Thyroid gland (tissue), 4 donors: ENCODE measurements around the gene FOXP2. TPM values are rescaled to one million over a fixed set of nuclear protein-coding genes. Genes with fewer than 3 reads are reported as not detected.

Source experiments
- DNase-seq, 2 donors: peaks; one replicate each; pipeline ENCODE4 v3.0.0-alpha.2; 2019
- H3K27ac ChIP-seq, 3 donors: fragments of 200-600 bp; sonication (generic); 1 replicate in 2 of 3; 2 replicates in 1 of 3; pipeline ENCODE4 v1.5.1; 2016 to 2019; ENCODE audit warnings: mild to moderate bottlenecking in 1 of 3, moderate library complexity in 1 of 3
- H3K27me3 ChIP-seq: fragments of 200-600 bp; sonication (generic); one replicate; pipeline ENCODE4 v1.5.1; 2019
- H3K36me3 ChIP-seq, 2 donors: fragments of 200-600 bp; sonication (generic); one replicate each; pipeline ENCODE4 v1.5.1; 2016 to 2019
- H3K4me1 ChIP-seq, 2 donors: fragments of 200-600 bp; sonication (generic); one replicate each; pipeline ENCODE4 v1.5.1; 2017 to 2019
- H3K4me3 ChIP-seq, 3 donors: fragments of 200-600 bp; sonication (generic); replicated peaks in 1 of 3; 1 replicate in 2 of 3; 2 replicates in 1 of 3; pipeline ENCODE4 v1.5.1; 2016; ENCODE audit warnings: mild to moderate bottlenecking in 1 of 3
- H3K9me3 ChIP-seq: fragments of 200-600 bp; sonication (generic); one replicate; pipeline ENCODE4 v1.5.1; 2017
- CTCF ChIP-seq, 6 experiments: fragments of 200-600 bp in 3 of 6; fragments of 450-650 bp in 3 of 6; sonication (generic) in 3 of 6; IDR thresholded peaks; one replicate each; pipeline ENCODE4 v1.5.1; 2016 to 2019; ENCODE audit warnings: antibody characterized with exemption in 6 of 6, mild to moderate bottlenecking in 2 of 6, inconsistent platforms in 1 of 6, moderate library complexity in 1 of 6
- POLR2A ChIP-seq, 2 donors: fragments of 450-650 bp; IDR thresholded peaks; one replicate each; pipeline ENCODE4 v1.6.1; 2017; ENCODE audit warnings: antibody characterized with exemption in 2 of 2, mild to moderate bottlenecking in 2 of 2, moderate library complexity in 1 of 2
- WGBS, 2 donors: methylation state at CpG; one replicate each; pipeline ENCODE4 v1.1.5; 2017; 5-methylcytosine and 5-hydroxymethylcytosine counted together
- intact Hi-C: fragments of 100-400 bp; cut with DNase I; formaldehyde crosslinking; loops from one replicate; pipeline ENCODE4 v1.15.1; 2023
- total RNA-seq, 4 donors: library from RNA; depleted of rRNA; stranded (reverse); fragments of >200 nt; gene quantifications; one replicate each; pipeline ENCODE4 v1.2.3, GENCODE V29; 2016

The FOXP2 gene
- total RNA-seq: 10 to 100 TPM; 24.7 to 46.5 (median 28.0) TPM

DNA sequence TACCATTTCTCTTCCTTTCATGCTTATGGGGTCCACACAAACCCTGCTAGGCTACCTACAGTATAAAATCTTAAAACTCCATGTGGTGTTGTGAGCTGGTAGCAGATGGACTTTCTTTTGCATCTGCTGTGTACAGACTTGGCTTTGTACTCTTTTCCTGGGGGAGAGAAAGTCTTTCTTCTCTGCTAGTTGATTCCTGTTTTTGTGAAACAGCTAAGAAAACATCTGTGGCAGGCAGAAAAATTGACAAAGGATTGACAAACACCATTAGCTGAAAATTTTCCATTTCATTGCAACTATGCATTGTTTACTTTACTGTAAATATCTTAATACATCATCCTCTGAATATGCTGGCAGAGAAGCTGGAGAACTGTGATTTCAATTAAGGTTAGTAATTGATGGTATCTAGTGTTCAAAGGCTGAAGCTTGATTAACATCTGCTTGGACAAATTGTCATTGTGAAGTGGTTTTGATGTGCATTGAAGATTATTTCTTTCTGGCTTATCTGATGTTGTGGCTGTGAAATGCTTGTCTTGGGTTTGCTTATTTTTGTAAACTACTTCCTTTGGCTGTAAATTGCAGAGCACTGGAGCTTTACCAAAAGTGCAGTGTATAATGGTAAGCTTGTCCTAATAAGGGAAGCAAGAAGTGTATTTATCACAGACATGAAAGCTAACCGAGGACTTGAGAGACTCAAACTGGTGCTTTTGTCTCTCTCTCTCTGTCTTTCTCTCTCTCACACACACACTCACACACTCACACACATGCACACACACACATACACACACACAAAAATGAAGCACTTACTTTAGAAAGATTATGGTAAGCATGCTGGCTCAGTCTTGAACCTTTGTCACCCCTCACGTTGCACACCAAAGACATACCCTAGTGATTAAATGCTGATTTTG, at the start of gene FOXP2:
TSS of gene FOXP2 (plus strand) at position 660 of the 908 bp plus-strand sequence. CDS start 11,697 bp downstream, outside the sequence.
- TF ChIP-seq CTCF (IDR thresholded peaks at IDR 0.05): no peak
- TF ChIP-seq POLR2A (IDR thresholded peaks at IDR 0.05): peak in 1 of 2 donors; percentile 8
- DNase-seq: peak in 1 of 2 donors; percentile 12
- intact Hi-C loops: no loop called here
- peaks cover 11 to 31% of the 10 kb centered on the region in 2 donors for H3K4me1 ChIP-seq
- H3K9me3 ChIP-seq: no peaks in the 10 kb centered on the region
- H3K27me3 ChIP-seq: no peaks in the 10 kb centered on the region
- 3 to 13% methylated on average over 2 of the region's 2 CpGs for WGBS, 2 donors
- H3K4me3 ChIP-seq: peak within 1 kb of the TSS in 1 of 3 donors; percentile 1
- peak within 1 kb of the TSS; percentile 6 to 64 (median 17) for H3K27ac ChIP-seq
- H3K36me3 ChIP-seq: no peaks in the 10 kb centered on the region

DNA sequence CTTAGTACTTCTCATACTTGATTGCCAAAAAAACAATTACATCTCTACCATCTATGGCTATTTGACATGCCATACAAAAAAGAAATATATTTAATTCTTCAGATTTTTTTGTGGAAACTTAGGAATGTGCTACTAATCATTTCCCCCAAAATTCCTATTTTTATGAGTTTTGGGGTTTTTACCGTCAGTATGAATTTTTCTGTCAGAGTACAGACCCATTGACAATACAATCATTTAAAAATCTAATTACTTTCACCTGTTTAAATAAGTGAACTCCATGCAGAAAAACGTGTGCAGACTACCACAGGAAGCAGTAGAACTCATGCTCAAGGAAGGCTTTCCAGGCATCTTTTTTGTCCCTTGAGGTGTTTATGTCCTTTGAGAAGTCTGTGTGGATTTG, 48.8 kb upstream of the FOXP2 start:
- Histone ChIP-seq H3K4me1 (peaks cover 6 to 7% of the 10 kb centered on the region in 2 donors), H3K36me3 (no peaks in the 10 kb centered on the region), H3K27ac (no peak overlapping the region), H3K4me3 (no peak overlapping the region), H3K9me3 (no peaks in the 10 kb centered on the region), H3K27me3 (no peaks in the 10 kb centered on the region)
- TF ChIP-seq CTCF (IDR thresholded peaks at IDR 0.05) (no peak), POLR2A (IDR thresholded peaks at IDR 0.05) (no peak)
- 78 to 82% methylated on average over 2 of the region's 2 CpGs for WGBS, 2 donors
- no peak for DNase-seq
- intact Hi-C loops: no loop called here

DNA sequence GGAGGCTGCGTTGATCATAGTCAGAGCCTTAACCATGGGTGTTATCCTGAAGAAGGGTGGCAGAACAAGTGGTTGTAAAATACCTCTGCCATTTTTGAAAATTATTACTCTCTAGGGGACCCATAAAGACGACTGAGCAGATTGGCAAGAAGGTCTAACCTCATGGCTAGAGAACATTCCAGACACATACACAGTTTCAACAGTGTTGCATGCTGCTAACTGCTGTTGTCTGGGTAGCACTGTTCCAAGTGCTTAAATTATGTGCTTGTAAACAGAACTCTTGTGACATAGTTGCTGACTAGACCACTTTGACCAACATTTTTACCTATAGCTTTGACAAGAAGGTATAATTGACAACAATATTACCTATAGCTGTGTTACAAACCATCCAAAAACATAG, 46.1 kb upstream of the FOXP2 start:
- WGBS, 2 donors: 62 to 75% methylated on average over 2 of the region's 2 CpGs
- TF ChIP-seq POLR2A (IDR thresholded peaks at IDR 0.05) (no peak), CTCF (IDR thresholded peaks at IDR 0.05) (no peak)

GRCh38 chr7:114369294-114369693, 45.3 kb upstream of the FOXP2 start:
- H3K36me3 ChIP-seq: no peaks in the 10 kb centered on the region
- H3K9me3 ChIP-seq: no peaks in the 10 kb centered on the region
- no peak overlapping the region for H3K4me3 ChIP-seq
- 92 to 95% methylated on average over 2 of the region's 2 CpGs for WGBS, 2 donors
- H3K27ac ChIP-seq: no peak overlapping the region
- intact Hi-C loops: no loop called here
- H3K4me1 ChIP-seq: peaks cover 0 to 6% of the 10 kb centered on the region in 2 donors
- TF ChIP-seq CTCF (IDR thresholded peaks at IDR 0.05) (no peak), POLR2A (IDR thresholded peaks at IDR 0.05) (no peak)
- no peak for DNase-seq
- no peaks in the 10 kb centered on the region for H3K27me3 ChIP-seq

More for the DNA sequence above, 46.1 kb upstream of the FOXP2 start:
- intact Hi-C loops: no loop called here
- H3K9me3 ChIP-seq: no peaks in the 10 kb centered on the region
- H3K36me3 ChIP-seq: no peaks in the 10 kb centered on the region
- no peak overlapping the region for H3K4me3 ChIP-seq
- no peak for DNase-seq
- H3K4me1 ChIP-seq: peaks cover 0 to 6% of the 10 kb centered on the region in 2 donors
- no peaks in the 10 kb centered on the region for H3K27me3 ChIP-seq
- H3K27ac ChIP-seq: peak overlapping the region in 1 of 3 donors; percentile 4

DNA sequence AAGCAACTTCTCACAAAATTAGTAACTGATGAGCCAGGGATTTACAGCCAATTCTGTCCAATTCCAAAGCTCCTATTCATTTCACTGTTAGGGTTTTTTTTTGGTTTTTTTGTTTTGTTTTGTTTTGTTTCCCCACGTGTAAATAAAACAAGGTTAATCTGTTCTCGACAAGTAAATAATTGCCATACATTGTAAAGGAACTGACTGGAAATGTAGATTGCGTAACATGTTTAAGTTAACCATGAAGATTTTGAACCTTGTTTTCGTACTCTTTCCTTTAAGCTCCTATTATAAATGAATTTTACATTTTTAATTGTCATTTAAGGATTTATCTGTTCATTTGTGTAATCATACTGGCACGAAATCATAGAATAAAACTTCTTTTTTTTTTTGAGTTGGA, 42.0 kb upstream of the FOXP2 start:
- no peak overlapping the region for H3K27ac ChIP-seq
- TF ChIP-seq CTCF (IDR thresholded peaks at IDR 0.05): no peak
- no peak for TF ChIP-seq POLR2A (IDR thresholded peaks at IDR 0.05)
- H3K4me3 ChIP-seq: no peak overlapping the region
- H3K4me1 ChIP-seq: peaks cover 0 to 6% of the 10 kb centered on the region in 2 donors
- H3K27me3 ChIP-seq: no peaks in the 10 kb centered on the region
- H3K9me3 ChIP-seq: no peaks in the 10 kb centered on the region
- no peaks in the 10 kb centered on the region for H3K36me3 ChIP-seq
- DNase-seq: no peak
- 89 to 90% methylated on average over 5 of the region's 5 CpGs for WGBS, 2 donors
- intact Hi-C loops: no loop called here
